SK-N-MC (cell line): ENCODE data around the gene PRDX2.
A peak's percentile ranks its signal among the peaks of the same experiment; 100 is the strongest.
"Not testable (repeated sequence)": the region's sequence is repeated elsewhere in the genome, so short reads cannot be mapped to it uniquely, and the experiment has no call there.

Source experiments
- DNase-seq: peaks from one replicate; pipeline ENCODE4 v3.0.0-alpha.2; 2011; ENCODE audit warnings: low read depth, low spot score
- H3K27ac ChIP-seq: fragments of 200-600 bp; sonication (generic); 2 replicates; pipeline ENCODE4 v1.5.1; 2016; ENCODE audit warnings: mixed run types
- H3K36me3 ChIP-seq: fragments of 200-600 bp; sonication (generic); 2 replicates; pipeline ENCODE4 v1.6.1; 2017; ENCODE audit warnings: antibody characterized with exemption, low read length, mixed read lengths; ENCODE audit not compliant: insufficient read depth
- H3K4me3 ChIP-seq: fragments of 200-600 bp; sonication (generic); 2 replicates; pipeline ENCODE4 v1.5.1; 2016
- H3K9ac ChIP-seq: fragments of 200-600 bp; sonication (generic); 2 replicates; pipeline ENCODE4 v1.8.0; 2017; ENCODE audit warnings: mixed run types, mixed read lengths; ENCODE audit not compliant: insufficient read length
- H3K9me3 ChIP-seq: fragments of 200-600 bp; sonication (generic); 2 replicates; pipeline ENCODE4 v1.6.1; 2017; ENCODE audit warnings: low read depth, mild to moderate bottlenecking, antibody characterized with exemption, low read length, moderate library complexity, mixed read lengths
- EZH2 ChIP-seq: fragments of 200-600 bp; sonication (generic); IDR thresholded peaks from one replicate; pipeline ENCODE4 v1.6.1; 2017; ENCODE audit warnings: antibody characterized with exemption
- FOXP2 ChIP-seq: optimal IDR thresholded peaks from 2 replicates; pipeline ENCODE3; 2011; ENCODE audit warnings: mild to moderate bottlenecking, moderate library complexity; ENCODE audit not compliant: insufficient read depth; ENCODE audit errors: extremely low read length, control extremely low read depth
- POLR2AphosphoS5 ChIP-seq: IDR thresholded peaks from 2 replicates; pipeline ENCODE4 v1.6.1; 2012; ENCODE audit warnings: mild to moderate bottlenecking, low read depth, low read length, borderline replicate concordance

PRDX2 gene

DNA sequence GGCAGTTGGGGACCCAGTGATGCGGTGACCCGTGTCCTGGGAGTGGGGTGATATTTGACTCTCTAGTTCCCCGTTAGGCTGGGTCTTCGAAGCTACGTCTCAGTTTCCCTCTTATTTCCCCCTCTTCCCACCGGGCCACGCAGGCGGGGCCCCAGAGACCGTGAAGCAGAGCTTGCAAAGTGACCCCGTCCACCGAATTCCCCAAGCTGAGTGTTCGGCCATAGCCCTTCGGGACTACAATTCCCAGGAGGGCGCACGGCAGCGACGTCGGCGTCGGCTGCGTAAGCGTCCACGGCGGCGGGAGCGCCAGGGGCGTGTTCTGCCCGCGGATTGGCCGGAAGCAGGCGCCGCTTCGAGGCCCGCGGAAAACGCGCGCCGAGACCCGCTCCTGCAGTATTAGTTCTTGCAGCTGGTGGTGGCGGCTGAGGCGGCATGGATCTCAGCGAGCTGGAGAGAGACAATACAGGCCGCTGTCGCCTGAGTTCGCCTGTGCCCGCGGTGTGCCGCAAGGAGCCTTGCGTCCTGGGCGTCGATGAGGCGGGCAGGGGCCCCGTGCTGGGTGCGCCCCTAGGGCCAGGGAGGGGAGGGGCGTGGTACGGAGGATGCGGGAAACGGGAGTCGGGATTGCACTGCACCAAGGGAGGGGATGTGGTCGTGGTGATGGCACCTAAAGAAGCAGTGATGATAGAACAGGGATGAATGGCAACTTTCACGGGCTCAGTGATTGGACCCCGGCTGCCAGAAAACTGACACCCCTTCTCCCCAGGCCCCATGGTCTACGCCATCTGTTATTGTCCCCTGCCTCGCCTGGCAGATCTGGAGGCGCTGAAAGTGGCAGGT, 4.9 kb upstream of the PRDX2 start, which contains the start of gene RNASEH2A:
Gene RNASEH2A (plus strand): TSS at position 343 of the 840 bp plus-strand sequence. CDS start 90 bp downstream, at position 433.
- Histone ChIP-seq H3K9ac (peak within 1 kb of the TSS; percentile 87), H3K36me3 (peaks cover 22% of the 10 kb centered on the region), H3K4me3 (peak within 1 kb of the TSS; percentile 94), H3K27ac (peak within 1 kb of the TSS; percentile 72), H3K9me3 (no peaks in the 10 kb centered on the region)
- TF ChIP-seq POLR2AphosphoS5 (peak; percentile 92), FOXP2 (peak; percentile 84), EZH2 (no peak)
- no peak for DNase-seq

DNA sequence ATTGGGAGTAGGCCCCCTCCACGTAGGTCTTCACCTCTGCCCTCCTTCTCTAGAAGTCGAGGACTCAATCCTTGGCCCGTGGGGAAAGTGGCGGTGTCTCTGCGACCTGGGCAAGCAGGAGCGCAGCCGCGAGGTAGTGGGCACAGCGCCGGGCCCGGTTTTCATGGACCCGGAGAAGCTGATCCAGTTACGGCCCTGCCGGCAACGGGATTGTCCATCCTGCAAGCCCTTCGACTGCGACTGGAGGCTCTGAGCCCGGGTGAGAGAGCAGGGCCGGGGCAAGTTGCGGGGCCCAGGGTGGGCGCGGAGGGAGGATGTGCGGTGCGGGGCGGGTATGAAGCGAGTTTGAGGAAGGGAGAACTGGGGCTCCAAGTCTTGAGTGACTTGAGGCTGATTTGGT, 2.5 kb upstream of the PRDX2 start:
- Histone ChIP-seq H3K9me3 (no peaks in the 10 kb centered on the region), H3K9ac (no peak overlapping the region)

DNA sequence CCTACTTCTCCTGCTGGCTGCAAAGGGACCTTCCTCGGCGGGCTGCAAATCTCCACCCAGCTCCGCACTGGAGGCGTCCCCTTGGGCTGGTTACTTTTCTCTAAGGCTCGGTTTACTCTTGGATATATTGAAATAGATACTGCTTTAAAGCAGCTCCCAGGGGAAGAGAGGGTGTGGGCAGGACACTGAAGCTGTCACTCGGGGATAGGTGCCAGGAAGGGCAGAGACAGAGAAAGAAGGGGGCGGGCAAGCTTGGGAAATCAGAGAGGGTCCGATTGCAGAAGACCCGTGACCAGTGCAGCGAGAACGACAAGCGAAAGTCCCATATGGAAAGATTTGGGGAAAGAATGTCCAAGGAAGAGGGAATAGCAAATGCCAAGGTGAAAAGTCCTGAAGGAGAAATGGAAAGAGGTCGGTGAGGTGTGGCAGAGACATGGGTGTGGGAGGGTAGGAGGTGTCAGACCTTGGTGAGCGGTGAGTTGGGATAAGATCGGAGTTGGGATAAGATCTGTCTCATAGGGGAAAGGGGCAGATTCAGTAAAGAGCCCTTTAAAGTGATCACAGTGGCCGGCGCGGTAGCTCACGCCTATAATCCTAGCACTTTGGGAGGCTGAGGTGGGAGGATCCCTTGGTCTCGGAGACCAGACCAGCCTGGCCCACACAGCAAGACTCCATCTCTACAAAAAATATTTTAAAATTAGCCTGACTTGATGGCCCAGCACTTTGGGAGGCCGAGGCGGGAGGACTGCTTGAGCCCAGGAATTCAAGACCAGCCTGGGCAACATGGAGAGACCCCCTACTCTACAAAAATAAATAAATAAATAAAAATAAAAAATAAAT, 887 bp upstream of the PRDX2 start:
- Histone ChIP-seq H3K9ac (peak overlapping the region; percentile 90), H3K4me3 (peak overlapping the region; percentile 97), H3K36me3 (peaks cover 19% of the 10 kb centered on the region), H3K9me3 (no peaks in the 10 kb centered on the region), H3K27ac (no peak overlapping the region)
- DNase-seq: no peak
- TF ChIP-seq FOXP2: no peak
- TF ChIP-seq POLR2AphosphoS5: no peak
- no peak for TF ChIP-seq EZH2

More for the DNA sequence above, 2.5 kb upstream of the PRDX2 start:
- Histone ChIP-seq H3K4me3 (no peak overlapping the region), H3K36me3 (peaks cover 24% of the 10 kb centered on the region), H3K27ac (no peak overlapping the region)
- DNase-seq: no peak
- no peak for TF ChIP-seq POLR2AphosphoS5
- TF ChIP-seq EZH2: no peak
- TF ChIP-seq FOXP2: no peak

GRCh38 chr19:12800923-12801465, 606 bp downstream of the PRDX2 start:
- H3K36me3 ChIP-seq: peaks cover 16% of the 10 kb centered on the region
- H3K9ac ChIP-seq: peak overlapping the region; percentile 90
- TF ChIP-seq POLR2AphosphoS5: no peak
- peak overlapping the region; percentile 97 for H3K4me3 ChIP-seq
- no peak for DNase-seq
- no peaks in the 10 kb centered on the region for H3K9me3 ChIP-seq
- peak overlapping the region; percentile 53; the same call in 1 of the 2 replicates for H3K27ac ChIP-seq

- Histone ChIP-seq H3K9me3 (no peaks in the 10 kb centered on the region), H3K4me3 (peak overlapping the region; percentile 97), H3K9ac (peak overlapping the region; percentile 90), H3K27ac (no peak overlapping the region), H3K36me3 (peaks cover 16% of the 10 kb centered on the region)
- no peak for DNase-seq
- TF ChIP-seq FOXP2 (no peak), POLR2AphosphoS5 (no peak), EZH2 (no peak)
Observed at GRCh38 chr19:12800466-12800770, 1.2 kb downstream of the PRDX2 start.

DNA sequence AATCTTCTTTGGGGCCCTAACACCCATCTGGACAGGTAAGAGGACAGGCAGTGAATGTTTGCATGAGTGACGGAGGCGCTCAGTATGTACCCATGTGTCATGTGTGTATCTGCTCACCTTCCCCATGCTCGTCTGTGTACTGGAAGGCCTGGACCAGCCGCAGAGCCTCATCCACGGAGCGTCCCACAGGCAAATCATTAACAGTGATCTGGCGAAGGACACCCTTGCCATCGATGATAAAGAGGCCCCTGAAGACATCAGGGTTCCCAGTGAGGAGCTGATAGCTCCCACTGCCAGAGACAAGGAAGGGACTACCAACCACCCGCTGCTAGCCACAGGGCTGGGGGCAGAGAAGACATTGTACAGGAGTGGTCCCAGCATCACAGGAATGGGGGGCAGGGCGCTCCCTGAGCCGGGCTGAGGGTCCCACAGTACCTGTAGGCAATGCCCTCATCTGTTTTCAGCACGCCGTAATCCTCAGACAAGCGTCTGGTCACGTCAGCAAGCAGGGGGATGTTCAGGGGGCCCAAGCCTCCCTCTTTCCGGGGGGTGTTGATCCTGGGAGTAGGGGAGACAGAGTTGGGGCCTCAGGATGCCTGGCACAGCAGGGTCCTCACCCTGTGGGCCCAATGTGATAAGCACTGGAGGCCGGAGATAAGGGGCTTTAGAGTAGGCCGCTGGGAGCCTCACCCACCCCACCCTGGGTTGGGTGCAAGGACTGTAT, 1.7 kb downstream of the PRDX2 start:
- Histone ChIP-seq H3K4me3 (peak overlapping the region; percentile 97; the same call in 1 of the 2 replicates), H3K27ac (no peak overlapping the region), H3K9ac (no peak overlapping the region), H3K36me3 (peaks cover 16% of the 10 kb centered on the region), H3K9me3 (no peaks in the 10 kb centered on the region)
- DNase-seq: no peak
- no peak for TF ChIP-seq EZH2
- TF ChIP-seq POLR2AphosphoS5: no peak
- TF ChIP-seq FOXP2: no peak

GRCh38 chr19:12797607-12798006, 4.0 kb downstream of the PRDX2 start:
- H3K36me3 ChIP-seq: peaks cover 16% of the 10 kb centered on the region
- DNase-seq, H3K9me3 ChIP-seq, H3K27ac ChIP-seq, H3K4me3 ChIP-seq, H3K9ac ChIP-seq: not testable (repeated sequence)

DNA sequence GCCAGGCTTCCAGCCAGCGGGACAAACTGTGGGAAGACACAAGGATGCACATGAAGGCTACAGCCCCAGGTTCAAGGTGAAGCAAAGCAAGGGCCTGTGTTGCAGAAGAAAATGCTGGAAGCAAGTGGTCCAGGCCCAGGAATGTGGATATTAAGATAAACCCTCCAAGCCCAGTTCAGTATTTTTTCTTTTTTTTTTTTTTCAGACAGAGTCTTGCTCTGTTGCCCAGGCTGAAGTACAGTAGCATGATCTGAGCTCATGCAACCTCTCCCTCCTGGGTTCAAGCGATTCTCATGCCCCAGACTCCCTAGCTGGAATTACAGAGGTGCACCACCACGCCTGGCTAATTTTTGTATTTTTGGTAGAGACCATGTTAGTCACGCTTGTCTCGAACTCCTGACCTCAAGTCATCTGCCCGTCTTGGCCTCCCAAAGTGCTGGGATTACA, 4.4 kb downstream of the PRDX2 start:
- Histone ChIP-seq H3K4me3 (no peak overlapping the region), H3K9ac (no peak overlapping the region), H3K36me3 (peaks cover 16% of the 10 kb centered on the region), H3K9me3 (no peaks in the 10 kb centered on the region), H3K27ac (no peak overlapping the region)
- DNase-seq: no peak
- TF ChIP-seq POLR2AphosphoS5: no peak
- no peak for TF ChIP-seq FOXP2
- TF ChIP-seq EZH2: no peak
